Measurements from ENCODE around the gene SULT1A1. TPM values are rescaled to one million over a fixed set of nuclear protein-coding genes. Genes with fewer than 3 reads are reported as not detected.
A peak's percentile ranks its signal among the peaks of the same experiment; 100 is the strongest.

Gene SULT1A1
- total and polyA plus RNA-seq, 2 of the 13 experiments (the other 11 are each of a cell fraction or from before 2014, with no cell fraction given), result 114 to 147 TPM

GRCh38 chr16:28609631-28610594 lies at the start of gene SULT1A1 (continued):
- peak; percentile 31; the same call in 1 of the 2 replicates for TF ChIP-seq HNF1A (IDR thresholded peaks at IDR 0.05; ENCODE audit: low read depth)
- TF ChIP-seq HNF1A (CRISPR knock-in tag; IDR thresholded peaks at IDR 0.05; ENCODE audit: borderline replicate concordance), result no peak; the same call in 1 of the 2 replicates
- no peak for TF ChIP-seq ZNF703 (CRISPR knock-in tag; IDR thresholded peaks at IDR 0.05; ENCODE audit: borderline replicate concordance)
- TF ChIP-seq ZNF30 (CRISPR knock-in tag; IDR thresholded peaks at IDR 0.05), result no peak
- no peak for TF ChIP-seq ZNF24 (IDR thresholded peaks at IDR 0.05)
- TF ChIP-seq SAP130 (CRISPR knock-in tag; IDR thresholded peaks at IDR 0.05; ENCODE audit: low read depth), result peak; percentile 82
- TF ChIP-seq MEIS2 (CRISPR knock-in tag; IDR thresholded peaks at IDR 0.05), result peak; percentile 19; the same call in 1 of the 2 replicates
- no peak; the same call in 1 of the 2 replicates for TF ChIP-seq ZNF704 (CRISPR knock-in tag; IDR thresholded peaks at IDR 0.05; ENCODE audit: borderline replicate concordance)
- no peak for TF ChIP-seq ZMYM4 (CRISPR knock-in tag; IDR thresholded peaks at IDR 0.05)
- no peak for TF ChIP-seq MTF1 (CRISPR knock-in tag; IDR thresholded peaks at IDR 0.05)
- TF ChIP-seq ZNF460 (CRISPR knock-in tag; IDR thresholded peaks at IDR 0.05; ENCODE audit: borderline replicate concordance), result no peak
- no peak for TF ChIP-seq WIZ (CRISPR knock-in tag; IDR thresholded peaks at IDR 0.05)
- TF ChIP-seq RBFOX2 (IDR thresholded peaks at IDR 0.05; ENCODE audit: low read depth, low read length), result peak; percentile 61; the same call in 1 of the 2 replicates
- TF ChIP-seq HOMEZ (CRISPR knock-in tag; IDR thresholded peaks at IDR 0.05; ENCODE audit: low read depth), result peak; percentile 63; the same call in 1 of the 2 replicates
- peak; percentile 36; the same call in 1 of the 2 replicates for TF ChIP-seq ZBTB7B (CRISPR knock-in tag; IDR thresholded peaks at IDR 0.05)
- TF ChIP-seq SNAPC4 (CRISPR knock-in tag; IDR thresholded peaks at IDR 0.05), result no peak; the same call in 1 of the 2 replicates
